NCI-H1436 treated with DMSO at 0.1 percent for 48 hours (cell line): ENCODE data around the gene EPHB2.

Source experiments
- DNase-seq: peaks from one replicate; lab custom pipeline; 2025; lab: John Stamatoyannopoulos, UW

The EPHB2 gene

DNA sequence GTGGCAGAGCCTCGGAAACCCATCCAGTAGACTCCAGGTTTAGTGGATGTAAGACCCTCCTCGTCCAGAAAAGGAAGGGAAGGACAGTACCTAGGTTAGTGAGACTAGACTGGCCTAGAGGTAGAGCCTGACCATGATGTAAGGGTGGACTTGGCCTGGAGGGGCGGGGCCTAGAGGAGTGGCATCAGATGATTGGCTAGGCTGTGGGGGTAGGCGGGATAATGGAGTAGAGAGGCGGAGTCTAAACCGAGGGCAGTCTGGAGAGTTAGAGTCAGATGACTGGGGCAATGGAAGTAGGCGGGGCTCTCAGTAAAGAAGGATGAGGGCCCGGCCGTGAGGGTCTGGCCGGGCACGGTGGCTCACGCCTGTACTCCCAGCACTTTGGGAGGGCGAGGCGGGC lies 70.1 kb downstream of the EPHB2 start:
- no peak for DNase-seq

DNA sequence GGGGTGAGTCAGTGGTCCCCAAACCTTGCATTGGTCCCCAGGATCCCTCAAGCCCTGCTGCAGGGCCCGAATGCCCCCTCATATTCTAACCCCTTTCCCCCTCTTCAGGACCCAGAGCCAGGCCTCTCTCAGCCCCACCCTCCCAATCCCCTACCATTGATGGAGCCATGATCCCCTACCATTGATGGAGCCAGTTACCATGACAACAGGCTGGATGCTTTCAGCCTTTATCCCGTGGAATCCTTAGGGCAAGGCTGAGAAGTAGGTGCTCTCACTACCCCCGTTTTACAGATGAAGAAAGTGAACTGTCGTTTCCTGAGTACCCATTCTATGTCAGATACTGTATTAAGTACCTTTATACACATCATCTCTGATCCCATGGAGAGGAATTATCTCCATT lies 70.8 kb downstream of the EPHB2 start:
- no peak for DNase-seq

DNA sequence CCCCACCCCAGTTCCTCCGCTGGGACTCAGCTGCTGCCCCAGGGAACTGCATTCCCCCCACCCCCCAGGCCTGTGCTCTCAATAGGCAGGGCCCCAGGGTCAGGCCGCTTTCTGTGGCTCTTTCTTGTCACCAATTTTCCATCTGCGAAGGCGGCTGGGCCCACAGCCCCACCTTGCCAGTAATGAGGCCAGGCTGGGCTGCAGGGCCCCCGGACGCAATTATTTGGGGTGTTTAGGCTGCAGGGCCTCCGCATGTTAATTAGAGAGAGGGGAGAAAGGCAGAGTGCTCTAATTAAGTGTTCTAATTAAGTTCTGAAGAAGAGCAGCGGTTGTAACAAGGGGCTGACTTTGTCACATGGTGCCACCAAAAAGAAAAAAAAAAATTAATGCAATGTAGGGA lies 71.8 kb downstream of the EPHB2 start:
- peak; percentile 34 for DNase-seq

DNA sequence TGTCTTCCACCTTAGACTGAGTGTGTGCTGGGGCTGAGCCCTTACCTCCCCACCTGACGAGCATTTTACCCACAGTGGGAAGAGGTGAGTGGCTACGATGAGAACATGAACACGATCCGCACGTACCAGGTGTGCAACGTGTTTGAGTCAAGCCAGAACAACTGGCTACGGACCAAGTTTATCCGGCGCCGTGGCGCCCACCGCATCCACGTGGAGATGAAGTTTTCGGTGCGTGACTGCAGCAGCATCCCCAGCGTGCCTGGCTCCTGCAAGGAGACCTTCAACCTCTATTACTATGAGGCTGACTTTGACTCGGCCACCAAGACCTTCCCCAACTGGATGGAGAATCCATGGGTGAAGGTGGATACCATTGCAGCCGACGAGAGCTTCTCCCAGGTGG lies 73.7 kb downstream of the EPHB2 start:
- no peak for DNase-seq

DNA sequence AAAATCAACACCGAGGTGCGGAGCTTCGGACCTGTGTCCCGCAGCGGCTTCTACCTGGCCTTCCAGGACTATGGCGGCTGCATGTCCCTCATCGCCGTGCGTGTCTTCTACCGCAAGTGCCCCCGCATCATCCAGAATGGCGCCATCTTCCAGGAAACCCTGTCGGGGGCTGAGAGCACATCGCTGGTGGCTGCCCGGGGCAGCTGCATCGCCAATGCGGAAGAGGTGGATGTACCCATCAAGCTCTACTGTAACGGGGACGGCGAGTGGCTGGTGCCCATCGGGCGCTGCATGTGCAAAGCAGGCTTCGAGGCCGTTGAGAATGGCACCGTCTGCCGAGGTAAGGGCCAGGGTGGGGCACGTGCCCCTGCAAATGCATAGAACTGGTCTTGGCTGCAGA lies 74.1 kb downstream of the EPHB2 start:
- no peak for DNase-seq

DNA sequence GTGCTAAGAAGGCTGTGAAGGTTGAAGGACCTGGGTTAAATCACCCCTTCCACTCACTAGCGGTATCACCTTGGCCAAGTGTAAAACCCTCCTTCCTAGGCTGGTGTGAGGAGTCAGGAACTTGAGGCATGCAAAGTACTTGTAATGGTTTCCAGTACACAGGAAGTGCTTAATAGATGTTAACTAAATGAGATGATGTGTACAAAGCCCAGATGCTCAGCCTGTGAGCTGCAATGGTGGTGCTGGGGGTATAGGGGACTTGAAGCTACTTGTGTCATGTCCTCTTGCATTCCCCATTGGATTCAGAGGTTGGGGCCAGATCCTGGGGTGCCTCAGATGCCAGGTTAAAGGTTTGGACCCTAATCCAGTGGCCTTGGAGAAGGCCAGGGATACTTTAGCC lies 75.5 kb downstream of the EPHB2 start:
- DNase-seq = no peak

DNA sequence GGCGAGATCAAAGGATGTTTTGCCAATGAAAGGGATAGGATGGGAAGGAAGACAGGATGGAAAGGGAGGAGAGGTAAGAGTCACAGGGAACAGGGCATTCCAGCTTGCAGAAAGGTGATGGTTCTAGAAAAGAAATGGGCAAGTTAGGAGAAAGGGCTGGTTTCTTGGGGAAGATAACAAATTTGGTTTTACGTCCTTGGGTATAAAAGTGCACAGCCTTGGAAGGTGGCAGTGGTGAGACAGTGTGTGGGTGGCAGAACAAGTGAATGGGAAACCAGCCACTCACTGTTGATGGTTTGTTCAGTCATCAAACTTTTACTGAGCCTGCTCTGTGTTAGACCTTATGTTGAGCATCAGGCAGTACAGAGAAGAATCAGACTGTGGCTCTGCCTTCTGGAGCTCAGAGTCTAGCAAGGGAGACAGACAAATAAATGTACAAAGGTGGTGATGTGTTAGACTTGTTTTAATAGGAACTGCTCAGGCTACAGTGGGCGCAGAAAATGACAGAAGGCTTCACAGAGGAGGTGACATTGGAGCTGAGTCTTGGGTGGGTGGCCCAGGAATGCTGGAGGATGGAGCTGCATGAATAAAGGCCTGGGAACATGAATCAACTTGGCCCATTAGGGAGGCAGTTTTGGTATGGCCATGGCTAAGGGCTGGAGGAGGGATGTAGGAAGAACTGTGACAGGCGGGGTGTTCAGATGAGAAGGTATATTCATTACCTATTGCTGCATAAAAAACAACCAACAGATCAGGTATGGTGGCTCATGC lies 76.3 kb downstream of the EPHB2 start:
- DNase-seq = no peak

DNA sequence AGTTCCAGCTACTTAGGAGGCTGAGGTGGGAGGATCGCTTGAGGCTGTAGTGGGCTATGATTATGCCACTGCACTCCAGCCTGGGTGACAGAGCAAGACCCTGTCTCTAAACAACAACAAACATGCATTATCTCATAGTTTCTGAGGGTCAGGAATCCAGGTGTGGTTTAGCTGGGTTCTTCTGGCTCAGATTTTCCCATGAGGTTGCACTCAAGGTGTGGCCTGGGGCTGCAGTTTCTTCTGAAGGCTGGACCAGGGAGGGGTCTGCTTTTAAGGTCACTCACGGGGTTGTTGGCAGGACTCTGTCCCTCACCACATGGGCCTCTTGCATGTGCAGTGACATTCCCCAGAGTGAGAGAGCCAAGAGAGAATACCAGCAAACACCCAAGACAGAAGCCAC lies 77.0 kb downstream of the EPHB2 start:
- DNase-seq = no peak

DNA sequence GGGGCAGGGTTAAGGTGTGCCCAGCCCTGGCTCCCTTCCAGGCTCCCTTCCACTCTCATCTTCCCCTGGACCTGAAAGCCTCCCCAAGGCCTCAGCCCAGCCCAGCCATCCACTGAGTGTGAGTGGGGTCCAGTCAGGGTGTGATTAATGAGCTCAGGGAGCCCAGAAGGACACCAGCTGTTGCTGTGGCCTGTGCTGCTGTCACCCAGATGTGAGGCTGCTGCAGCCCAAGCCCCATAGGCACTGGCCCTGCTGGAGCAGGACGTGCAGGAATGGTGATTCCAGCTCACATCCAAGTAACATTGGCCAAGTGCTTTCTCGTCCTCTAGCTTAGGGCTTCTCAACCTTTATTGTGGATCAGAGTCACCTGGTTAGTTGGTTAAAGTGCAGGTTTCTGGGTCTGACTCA lies 77.6 kb downstream of the EPHB2 start:
- DNase-seq = no peak

DNA sequence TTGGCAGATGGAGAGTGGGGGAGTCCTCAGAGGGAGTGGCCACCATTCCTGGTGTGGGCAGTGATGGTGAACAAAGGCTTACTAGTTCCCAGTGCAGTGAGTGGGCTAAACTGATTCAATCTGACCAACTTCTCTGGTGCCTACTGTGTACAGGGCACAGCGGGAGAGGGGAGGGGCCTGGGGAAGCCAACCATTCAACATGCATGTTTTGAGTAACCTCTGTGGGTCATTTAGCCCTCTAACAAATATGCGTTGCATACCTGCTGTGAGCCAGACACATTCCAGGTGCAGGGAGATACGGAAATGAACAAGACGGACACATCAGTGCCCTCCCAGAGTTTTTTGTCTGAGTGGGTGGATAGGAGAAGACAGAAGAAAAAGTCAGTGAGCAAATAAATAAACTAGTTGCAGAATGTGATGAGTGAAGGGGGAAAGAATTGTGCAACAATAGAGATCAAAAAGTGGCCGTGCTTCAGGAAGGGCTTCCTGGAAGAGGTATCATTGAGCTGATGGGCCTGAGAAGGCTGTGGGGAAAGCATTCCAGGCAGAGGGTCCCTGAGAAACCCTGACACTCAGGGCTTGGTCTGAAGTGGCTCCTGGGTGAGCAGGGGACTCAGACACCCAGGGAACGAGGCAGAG lies 78.8 kb downstream of the EPHB2 start:
- no peak for DNase-seq

DNA sequence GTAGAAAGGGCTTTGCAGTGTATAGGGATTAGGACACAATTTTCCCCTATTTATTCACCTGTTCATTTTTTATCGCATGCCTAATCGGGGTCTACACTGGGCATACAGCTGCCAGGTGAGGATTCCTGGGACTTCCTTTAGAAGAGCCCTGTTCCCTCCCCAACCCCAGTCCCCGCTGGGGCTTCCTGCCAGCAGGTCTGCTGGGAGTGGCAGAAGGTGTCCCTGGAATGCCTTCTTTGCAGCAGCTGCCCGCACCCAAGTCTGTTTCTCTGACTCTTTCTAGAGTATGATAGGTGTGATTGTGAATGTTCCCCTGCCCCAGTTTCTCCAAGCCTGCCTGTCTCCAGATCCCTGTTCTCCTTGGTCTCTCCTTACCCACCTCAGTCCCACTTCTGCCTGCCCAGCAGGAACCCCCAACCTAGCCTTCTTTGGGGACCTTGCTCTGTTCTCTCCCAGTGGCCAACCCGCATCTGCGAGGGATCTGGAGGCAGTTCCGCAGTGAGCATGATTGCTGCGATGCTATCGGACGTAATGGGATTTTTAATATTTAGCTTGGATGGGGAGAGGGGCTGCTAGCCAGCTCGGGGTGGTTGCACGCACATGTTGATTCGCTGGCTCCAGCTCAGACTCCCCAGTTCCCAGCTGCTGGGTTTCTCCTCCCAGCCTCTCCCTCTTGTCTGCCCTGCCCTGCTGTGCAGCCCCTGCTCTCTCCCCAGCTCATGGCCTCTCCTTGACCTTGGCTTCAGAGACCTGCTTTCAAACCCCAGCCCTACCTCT lies 79.8 kb downstream of the EPHB2 start:
- DNase-seq = no peak

DNA sequence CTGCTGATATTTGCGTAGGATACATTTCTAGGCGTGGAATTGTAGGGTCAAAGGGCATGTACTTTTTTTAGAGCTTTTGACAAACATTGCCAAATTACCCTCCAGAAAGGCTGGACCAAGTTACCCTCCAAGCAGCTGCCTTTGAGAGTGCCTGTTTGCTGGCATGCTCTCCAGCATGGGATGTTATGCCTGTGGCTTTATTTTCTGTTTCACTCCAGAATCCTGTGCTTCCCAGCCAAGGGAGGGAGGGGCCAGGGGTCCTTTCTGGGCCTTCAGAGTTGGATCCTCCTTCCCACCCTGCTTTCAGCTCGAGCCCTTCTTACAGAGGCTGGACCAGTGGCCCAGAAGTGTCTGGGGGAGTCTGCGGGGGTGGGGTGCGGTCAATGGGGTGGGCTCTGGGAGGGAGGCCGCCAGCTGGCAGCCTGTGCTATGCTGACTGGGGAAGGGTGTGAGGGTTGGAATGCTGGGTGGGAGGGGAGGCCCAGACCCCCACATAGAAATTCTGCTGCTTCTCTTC lies 81.2 kb downstream of the EPHB2 start:
- DNase-seq = no peak

DNA sequence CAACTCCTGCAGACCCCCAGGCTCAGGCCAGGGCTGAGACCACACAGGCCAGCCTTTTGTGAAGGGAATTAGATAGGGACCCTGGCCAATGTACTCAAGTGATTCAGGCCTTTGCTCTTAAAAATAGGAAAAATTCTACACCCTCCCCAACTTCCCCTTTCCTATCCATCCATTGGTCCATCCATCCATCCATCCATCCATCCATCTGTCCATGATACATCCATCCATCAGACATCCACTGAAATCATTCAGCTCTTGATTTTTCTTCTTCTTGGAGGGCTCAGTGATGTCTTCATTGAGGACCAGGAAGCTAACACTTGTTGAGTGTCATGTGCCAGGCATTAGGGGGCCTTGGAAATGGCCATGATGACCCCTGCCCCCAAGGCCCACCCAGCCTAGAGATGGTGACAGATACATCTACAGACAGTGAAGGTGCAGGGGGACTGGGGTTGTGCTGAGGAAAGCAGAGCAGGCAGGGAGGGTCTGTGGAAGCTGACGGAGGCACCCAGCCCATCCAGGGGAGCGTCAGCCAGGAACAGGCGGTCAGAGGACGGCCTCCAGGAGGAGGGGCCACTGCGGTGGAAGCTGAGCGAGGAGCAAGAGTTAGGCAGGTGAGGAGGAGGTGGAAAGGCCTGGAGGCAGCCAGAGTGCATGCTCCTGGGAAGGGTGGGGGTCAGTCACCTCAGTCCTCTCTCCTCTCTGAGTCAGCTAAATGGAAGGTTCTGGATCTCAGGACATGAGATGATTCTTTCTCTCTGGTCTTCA lies 81.9 kb downstream of the EPHB2 start:
- DNase-seq = no peak

DNA sequence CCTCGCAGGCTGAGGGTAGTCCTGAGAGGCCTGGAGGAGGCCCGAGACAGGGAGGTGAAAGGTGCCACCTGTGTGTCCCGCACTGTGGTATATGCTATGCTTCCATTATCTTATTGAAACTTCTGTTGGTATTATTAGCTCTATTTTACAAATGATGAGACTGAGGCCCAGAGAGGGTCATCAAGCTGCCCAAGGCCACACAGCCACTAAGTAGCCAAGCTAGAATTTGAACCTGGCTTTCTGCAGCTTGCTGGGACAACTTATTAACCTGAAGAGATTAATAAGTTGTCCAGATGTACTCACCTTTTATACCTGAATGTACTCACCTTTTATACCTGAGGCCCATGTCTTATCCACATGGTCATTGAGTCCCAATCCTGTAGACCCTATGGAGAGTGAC lies 83.0 kb downstream of the EPHB2 start:
- no peak for DNase-seq

DNA sequence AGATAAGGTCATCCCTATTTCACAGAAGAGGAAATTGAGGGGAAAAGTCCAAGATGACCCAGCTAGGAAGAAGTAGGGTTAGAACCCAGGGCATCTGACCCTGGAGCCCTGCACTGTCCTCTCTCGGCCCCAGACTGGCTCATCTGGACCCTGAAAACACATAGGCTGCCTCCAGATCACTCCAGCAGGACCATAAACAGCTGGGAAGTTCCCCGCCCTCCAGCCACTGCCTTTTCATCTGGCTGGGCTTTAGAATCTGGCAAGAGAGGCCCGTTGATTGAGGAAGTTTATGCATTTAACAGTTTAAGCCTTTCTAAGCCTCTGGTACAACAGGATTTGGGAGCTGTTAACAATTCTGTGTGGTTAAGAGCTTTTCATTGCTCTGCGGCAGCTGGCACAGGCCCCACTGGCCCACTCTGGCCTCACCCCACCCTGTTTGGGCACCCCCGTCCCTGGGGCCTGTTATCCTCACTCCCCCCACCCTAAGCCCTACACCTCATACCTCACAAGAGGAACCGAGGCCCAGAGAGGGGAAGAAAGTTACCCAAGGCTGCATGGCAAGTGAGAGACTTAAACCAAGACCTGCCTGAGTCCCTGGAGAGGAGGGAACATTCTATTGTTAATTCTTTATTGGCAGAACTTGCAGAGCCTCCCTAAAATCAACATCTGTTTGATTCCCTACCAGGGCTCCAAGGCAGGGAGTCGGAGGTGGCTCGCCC lies 84.2 kb downstream of the EPHB2 start:
- DNase-seq = no peak

DNA sequence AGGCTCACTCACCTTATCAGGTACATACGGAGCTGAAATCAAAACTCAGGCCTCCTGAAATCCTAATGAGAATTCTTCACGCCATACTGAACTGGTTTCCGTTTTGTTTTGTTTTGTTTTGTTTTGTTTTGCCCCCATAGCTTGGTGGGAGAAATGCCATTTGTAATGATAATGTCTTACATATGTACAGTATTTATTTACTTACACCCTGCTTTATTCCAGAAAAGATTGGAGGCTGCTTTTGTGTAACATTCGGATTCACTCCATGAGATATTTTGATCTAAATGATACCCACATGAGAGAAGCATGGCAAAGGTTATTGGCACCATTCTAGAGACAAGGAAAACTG lies 84.7 kb downstream of the EPHB2 start:
- DNase-seq = no peak

DNA sequence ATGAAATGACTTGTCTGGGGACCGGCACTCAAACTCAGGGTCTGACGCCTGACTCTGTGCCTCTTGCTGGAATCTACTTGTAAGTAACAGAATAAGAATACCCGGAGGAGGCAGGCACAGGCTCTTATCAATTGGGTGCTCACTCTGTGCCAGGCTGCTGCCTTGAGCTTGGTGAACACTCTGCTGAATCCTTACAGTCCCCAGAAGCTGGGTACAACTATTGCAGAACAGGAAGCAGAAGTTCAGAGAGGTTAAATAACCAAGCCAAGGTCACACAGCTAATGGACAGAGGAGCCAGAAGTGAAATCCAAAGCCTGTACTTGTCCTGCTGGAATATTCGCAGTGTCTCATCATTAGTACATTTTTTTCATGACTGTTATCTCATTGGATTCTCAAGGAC lies 86.0 kb downstream of the EPHB2 start:
- no peak for DNase-seq

DNA sequence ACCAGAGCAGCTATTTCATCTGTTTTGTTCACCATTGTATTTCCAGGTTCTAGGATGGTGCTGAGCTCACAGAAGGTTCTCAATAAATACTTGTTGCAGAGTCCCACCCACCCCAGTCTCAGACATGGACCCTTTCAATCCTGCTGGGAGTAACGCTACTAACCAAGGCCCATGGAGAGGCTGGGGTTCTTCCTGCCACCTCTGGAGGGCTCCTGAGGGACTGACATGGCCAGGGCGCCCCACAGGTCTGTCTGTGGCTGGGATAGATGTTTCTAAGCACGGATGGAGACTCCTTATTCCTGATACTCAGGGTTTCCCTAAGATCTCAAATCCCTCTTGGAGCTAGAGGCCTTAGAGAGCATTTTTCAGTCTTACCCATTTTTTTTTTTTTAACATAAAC lies 87.4 kb downstream of the EPHB2 start:
- DNase-seq = no peak

DNA sequence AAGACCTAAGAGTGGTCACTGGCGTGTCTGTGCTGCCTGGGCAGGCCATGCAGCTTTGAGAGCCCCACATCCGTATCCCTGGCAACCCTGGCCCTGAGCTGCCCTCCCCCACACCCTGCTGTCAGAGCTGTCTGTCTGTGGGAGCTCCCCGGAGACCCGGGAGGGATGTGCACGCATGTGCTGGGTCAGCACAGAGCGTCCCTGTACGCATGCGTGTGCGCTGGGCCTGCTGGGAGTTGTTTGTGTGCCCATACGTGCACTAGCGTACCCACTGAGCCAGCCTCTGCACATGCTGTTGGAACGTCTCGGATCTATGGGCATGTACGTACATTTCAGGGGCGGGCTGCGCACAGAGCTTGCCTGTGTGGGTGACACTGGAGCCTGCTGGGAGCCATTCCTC lies 89.3 kb downstream of the EPHB2 start:
- no peak for DNase-seq

DNA sequence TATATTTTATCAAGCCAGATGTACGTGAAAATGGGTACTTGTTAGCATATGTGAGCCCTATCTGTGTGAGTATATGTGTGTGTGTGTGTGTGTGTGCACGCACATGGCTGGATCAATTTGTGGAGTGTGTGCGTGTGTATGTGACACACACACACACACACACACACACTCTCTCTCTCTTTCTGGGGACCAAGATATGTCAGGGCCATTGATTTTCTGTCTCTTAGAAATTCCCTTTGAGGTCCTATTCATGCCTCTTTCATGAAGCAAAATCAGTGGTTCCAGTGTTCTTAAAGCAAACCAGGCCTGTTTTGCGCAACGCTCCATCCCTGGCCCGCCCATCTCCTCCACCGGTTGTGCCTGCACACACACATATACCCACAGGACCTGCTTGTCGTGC lies 90.0 kb downstream of the EPHB2 start:
- no peak for DNase-seq

DNA sequence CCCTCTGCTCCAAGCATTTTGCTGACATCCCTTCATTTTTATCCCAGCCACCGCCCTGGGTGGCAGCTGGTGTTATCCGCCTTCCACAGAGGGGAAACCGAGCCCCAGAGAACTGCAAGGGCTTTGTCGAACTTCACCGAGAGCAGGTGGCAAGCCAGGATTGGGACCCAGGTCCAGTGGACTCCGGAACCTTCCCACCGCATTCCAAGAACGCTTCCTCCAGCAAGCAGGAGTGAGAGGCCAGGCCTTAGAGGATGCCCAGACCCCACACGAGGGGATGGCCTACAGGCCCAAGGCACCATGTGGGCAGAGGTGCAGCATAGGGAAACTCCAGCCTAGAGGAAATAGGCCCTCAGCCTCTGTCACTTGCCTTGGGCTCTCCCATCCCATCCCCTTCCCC lies 90.7 kb downstream of the EPHB2 start:
- DNase-seq = no peak

DNA sequence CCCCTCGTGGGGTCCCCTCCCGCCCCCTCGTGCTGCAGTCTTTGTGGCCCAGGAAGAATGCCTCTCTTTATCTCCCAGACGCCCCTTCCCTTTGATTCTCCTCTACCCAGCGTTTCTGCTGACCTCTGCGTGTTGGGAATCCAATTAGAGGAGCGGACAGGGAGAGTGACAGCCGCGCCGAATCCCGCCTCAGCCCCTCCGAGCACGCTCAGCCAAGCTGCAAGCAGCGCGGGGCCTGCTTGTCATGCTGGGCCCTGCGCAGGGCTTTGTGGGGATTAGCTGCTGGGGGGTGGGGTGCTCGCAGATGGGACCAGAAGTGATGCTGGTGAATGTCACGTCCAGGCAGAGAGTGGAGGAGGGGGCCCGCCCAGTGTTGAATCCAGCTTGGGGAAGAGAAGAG lies 91.1 kb downstream of the EPHB2 start:
- DNase-seq = no peak
